SK-N-SH (cell line): Measurements from ENCODE around the gene TMEM94. TPM values are rescaled to one million over a fixed set of nuclear protein-coding genes. Genes with fewer than 3 reads are reported as not detected.

Experiments used
- CTCF ChIA-PET: fragments of 300-600, 350-600 bp; formaldehyde crosslinking; extraction: SDS; loops from one replicate; lab custom pipeline; 2021; lab: Yijun Ruan, JAX
- POLR2A ChIA-PET: fragments of 350-600 bp; sonication (Branson Sonifier 250); formaldehyde crosslinking; extraction: SDS; loops from one replicate; lab custom pipeline; 2020; ENCODE audit warnings: antibody characterized with exemption, inconsistent platforms; lab: Yijun Ruan, JAX
- DNase-seq: peaks from one replicate; pipeline ENCODE4 v3.0.0; 2012
- H2AFZ ChIP-seq: fragments of 200-600 bp; sonication (generic); 2 replicates; pipeline ENCODE4 v1.8.1; 2016; ENCODE audit warnings: antibody characterized with exemption, mild to moderate bottlenecking, low read depth
- H3F3A ChIP-seq: fragments of 200-600 bp; sonication (generic); replicated peaks from 2 replicates; pipeline ENCODE3; 2016; ENCODE audit warnings: antibody characterized with exemption, mild to moderate bottlenecking; ENCODE audit not compliant: insufficient read depth
- H3K27ac ChIP-seq, 2 experiments: fragments of 200-500 bp in 1 of 2; fragments of 200-600 bp in 1 of 2; sonication (Bioruptor generic) in 1 of 2; sonication (generic), shearing (Covaris generic) in 1 of 2; 2 replicates each; pipeline versions ENCODE4 v1.5.1 to v1.6.1; 2014 to 2016; ENCODE audit warnings: low read depth in 2 of 2, inconsistent platforms in 1 of 2, low read length in 1 of 2, mild to moderate bottlenecking in 1 of 2, mixed read lengths in 1 of 2
- H3K27me3 ChIP-seq: fragments of 200-600 bp; sonication (generic), shearing (Covaris generic); 2 replicates; pipeline ENCODE4 v1.6.1; 2016; ENCODE audit warnings: mixed run types; ENCODE audit not compliant: insufficient read depth
- H3K36me3 ChIP-seq, 2 experiments: fragments of 200-500 bp in 1 of 2; fragments of 200-600 bp in 1 of 2; sonication (Bioruptor generic) in 1 of 2; sonication (generic) in 1 of 2; replicated peaks in 1 of 2; 2 replicates each; pipeline versions ENCODE3 to v1.5.1; 2014 to 2016; ENCODE audit warnings: low read length in 1 of 2, mild to moderate bottlenecking in 1 of 2; ENCODE audit not compliant: insufficient read depth in 2 of 2, control insufficient read depth in 1 of 2
- H3K4me1 ChIP-seq, 2 experiments: fragments of 200-500 bp in 1 of 2; fragments of 200-600 bp in 1 of 2; sonication (Bioruptor generic) in 1 of 2; sonication (generic), shearing (Covaris generic) in 1 of 2; 2 replicates each; pipeline versions ENCODE4 v1.5.1 to v1.6.1; 2014 to 2016; ENCODE audit warnings: low read depth in 1 of 2, low read length in 1 of 2, mixed run types in 1 of 2; ENCODE audit not compliant: insufficient read depth in 2 of 2, control insufficient read depth in 1 of 2
- H3K4me2 ChIP-seq: fragments of 200-600 bp; sonication (generic), shearing (Covaris generic); 2 replicates; pipeline ENCODE4 v1.6.1; 2017; ENCODE audit warnings: mixed run types
- H3K4me3 ChIP-seq, 2 experiments: fragments of 200-500 bp in 1 of 2; fragments of 200-600 bp in 1 of 2; sonication (Bioruptor generic) in 1 of 2; sonication (generic), shearing (Covaris generic) in 1 of 2; 2 replicates each; pipeline versions ENCODE4 v1.5.1 to v1.8.1; 2014 to 2016; ENCODE audit warnings: low read depth in 2 of 2, inconsistent platforms in 1 of 2, low read length in 1 of 2, mild to moderate bottlenecking in 1 of 2, mixed read lengths in 1 of 2, moderate library complexity in 1 of 2
- H3K79me2 ChIP-seq: fragments of 200-600 bp; sonication (generic); 2 replicates; pipeline ENCODE4 v1.8.1; 2017; ENCODE audit warnings: mild to moderate bottlenecking; ENCODE audit not compliant: insufficient read depth
- H3K9ac ChIP-seq: fragments of 200-600 bp; sonication (generic); 2 replicates; pipeline ENCODE4 v1.6.1; 2017; ENCODE audit warnings: mixed run types
- H3K9me2 ChIP-seq: fragments of 200-600 bp; sonication (generic); 2 replicates; pipeline ENCODE4 v1.6.1; 2017; ENCODE audit warnings: mixed run types
- H3K9me3 ChIP-seq: fragments of 200-600 bp; sonication (generic); 2 replicates; pipeline ENCODE4 v1.6.1; 2017; ENCODE audit warnings: mixed run types, mild to moderate bottlenecking, moderate library complexity
- H4K20me1 ChIP-seq: fragments of 200-600 bp; sonication (generic); 2 replicates; pipeline ENCODE4 v1.6.1; 2017; ENCODE audit warnings: mild to moderate bottlenecking, mixed run types; ENCODE audit not compliant: insufficient read depth
- CHD2 ChIP-seq: fragments of 150-350 bp; IDR thresholded peaks from 2 replicates; pipeline ENCODE4 v1.6.1; 2018; ENCODE audit warnings: low read length; ENCODE audit not compliant: partially characterized antibody
- CTCF ChIP-seq: fragments of 200-600 bp; sonication (generic); IDR thresholded peaks from 2 replicates; pipeline ENCODE4 v1.6.1; 2017; ENCODE audit warnings: antibody characterized with exemption, mild to moderate bottlenecking, moderate library complexity
- EZH2phosphoT487 ChIP-seq: fragments of 200-600 bp; sonication (generic); IDR thresholded peaks from 2 replicates; pipeline ENCODE4 v1.6.1; 2017; ENCODE audit warnings: low read depth, mixed run types, mild to moderate bottlenecking, antibody characterized with exemption, moderate library complexity, borderline replicate concordance
- IRF3 ChIP-seq: fragments of 150-350 bp; IDR thresholded peaks from 2 replicates; pipeline ENCODE4 v1.6.1; 2016; ENCODE audit warnings: mild to moderate bottlenecking, low read depth, low read length
- PBX3 ChIP-seq: IDR thresholded peaks from 2 replicates; pipeline ENCODE4; 2012
- RCOR1 ChIP-seq: fragments of 150-350 bp; IDR thresholded peaks from 2 replicates; pipeline ENCODE4 v1.6.1; 2017; ENCODE audit warnings: antibody characterized with exemption, low read length
- RFX5 ChIP-seq: IDR thresholded peaks from 2 replicates; pipeline ENCODE4 v1.6.1; 2012; ENCODE audit warnings: mild to moderate bottlenecking, improper control_type of control experiment, low read length
- RXRA ChIP-seq: IDR thresholded peaks from 2 replicates; pipeline ENCODE4 v1.4.0; 2012; ENCODE audit warnings: low read depth, mild to moderate bottlenecking, borderline replicate concordance
- TCF12 ChIP-seq: IDR thresholded peaks from 2 replicates; pipeline ENCODE4 v1.4.0; 2012
- WGBS: methylation state at CpG from one replicate; pipeline ENCODE4 v1.1.6; 2017; ENCODE audit warnings: low lambda C conversion rate; 5-methylcytosine and 5-hydroxymethylcytosine counted together
- polyA plus RNA-seq, 3 experiments: library from polyadenylated mRNA; depleted of rRNA; stranded (reverse); fragments of >200 nt; gene quantifications; 2 replicates each; pipeline ENCODE4 v1.2.3, GENCODE V29; 2012

TMEM94 gene
- polyA plus RNA-seq, 1 of the 3 experiments (the other 2 are of a cell fraction) = 89.9 TPM

- TF ChIP-seq TCF12 (no peak), CHD2 (no peak)
Observed at GRCh38 chr17:75459246-75459589, 2.8 kb downstream of the TMEM94 start (continued).

- Histone ChIP-seq H3K27ac (no peak overlapping the region), H3K4me3 (no peak overlapping the region), H3K9me2 (no peaks in the 10 kb centered on the region), H3K36me3 (no peaks in the 10 kb centered on the region), H4K20me1 (no peaks in the 10 kb centered on the region)
- TF ChIP-seq RFX5 (no peak), EZH2phosphoT487 (no peak), CTCF (no peak)
- TF ChIP-seq, all 33 proteins: peak for 0
- Histone ChIP-seq H3K9me3 (no peaks in the 10 kb centered on the region), H3K4me2 (no peak overlapping the region), H3K9ac (no peak overlapping the region), H3F3A (no peaks in the 10 kb centered on the region), H3K79me2 (peaks cover 52% of the 10 kb centered on the region), H3K27me3 (no peaks in the 10 kb centered on the region), H3K4me1 (peaks cover 0 to 15% of the 10 kb centered on the region in 2 experiments; a peak in 3 of 4 replicates), H2AFZ (no peak overlapping the region)
- CTCF ChIA-PET = interaction anchor here (1.0 to 1.3 kb wide), 5 partner anchors 19 to 354 kb away, joined by 3 read pairs; no protein-coding TSS in a partner anchor
- no peak for DNase-seq
- POLR2A ChIA-PET = no interaction called here
- WGBS = 90% methylated on average over 9 of the region's 9 CpGs
Observed at GRCh38 chr17:75459590-75460267, 3.3 kb downstream of the TMEM94 start.

- H4K20me1 ChIP-seq = no peaks in the 10 kb centered on the region
- no peaks in the 10 kb centered on the region for H3K9me3 ChIP-seq
- H3K79me2 ChIP-seq = peaks cover 58% of the 10 kb centered on the region
- H3K27ac ChIP-seq = no peak overlapping the region
- TF ChIP-seq IRF3 = no peak
- TF ChIP-seq PBX3 = no peak
- TF ChIP-seq RXRA = no peak
- TF ChIP-seq RCOR1 = no peak
- no peaks in the 10 kb centered on the region for H3F3A ChIP-seq
- no peaks in the 10 kb centered on the region for H3K27me3 ChIP-seq
- H3K4me1 ChIP-seq = peaks cover 0 to 15% of the 10 kb centered on the region in 2 experiments; a peak in 3 of 4 replicates
- no peak overlapping the region for H3K9ac ChIP-seq
- POLR2A ChIA-PET = interaction anchor here (0.7 kb wide), 1 partner anchor 19 kb away, joined by 4 read pairs; no protein-coding TSS in a partner anchor
- no peaks in the 10 kb centered on the region for H3K9me2 ChIP-seq
- DNase-seq = no peak
- 98% methylated on average over 4 of the region's 4 CpGs for WGBS
- H3K4me2 ChIP-seq = no peak overlapping the region
- H3K36me3 ChIP-seq = no peaks in the 10 kb centered on the region
- CTCF ChIA-PET = interaction anchor here (1.3 kb wide), 2 partner anchors 288 to 354 kb away, joined by 3 read pairs; no protein-coding TSS in a partner anchor
- H3K4me3 ChIP-seq = no peak overlapping the region
- no peak overlapping the region for H2AFZ ChIP-seq
Observed at GRCh38 chr17:75460295-75460694, 3.9 kb downstream of the TMEM94 start.
